HG02885 (cell line): ENCODE results near the gene ATP9A.
"Not testable (repeated sequence)": the region's sequence is repeated elsewhere in the genome, so short reads cannot be mapped to it uniquely, and the experiment has no call there.

ENCODE experiments used
- ATAC-seq: cut with Tn5 transposase; IDR thresholded peaks from one replicate; pipeline ENCODE4 v1.9.1; 2021; ENCODE audit warnings: mild to moderate bottlenecking; ENCODE audit not compliant: unreplicated experiment, poor library complexity

ATP9A gene

GRCh38 chr20:51700809-51701285, 67.3 kb downstream of the ATP9A start:
- no peak for ATAC-seq

DNA sequence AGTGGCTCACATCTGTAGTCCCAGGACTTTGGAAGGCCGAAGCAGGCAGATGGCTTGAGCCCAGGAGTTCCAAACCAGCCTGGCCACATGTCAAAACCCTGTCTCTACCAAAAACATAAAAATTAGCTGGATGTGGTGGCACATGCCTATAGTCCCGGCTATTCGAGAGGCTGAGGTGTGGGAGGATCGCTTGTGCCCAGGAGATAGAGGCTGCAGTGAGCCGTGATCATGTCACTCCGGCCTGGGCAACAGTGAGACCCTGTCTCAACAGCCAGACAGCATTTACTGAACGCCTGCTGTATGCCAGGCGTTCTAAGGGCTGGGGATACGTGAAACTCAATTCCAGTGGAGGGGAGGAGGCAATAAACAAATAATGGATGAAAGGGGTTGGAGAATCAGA, 69.9 kb downstream of the ATP9A start:
- ATAC-seq, result no peak

DNA sequence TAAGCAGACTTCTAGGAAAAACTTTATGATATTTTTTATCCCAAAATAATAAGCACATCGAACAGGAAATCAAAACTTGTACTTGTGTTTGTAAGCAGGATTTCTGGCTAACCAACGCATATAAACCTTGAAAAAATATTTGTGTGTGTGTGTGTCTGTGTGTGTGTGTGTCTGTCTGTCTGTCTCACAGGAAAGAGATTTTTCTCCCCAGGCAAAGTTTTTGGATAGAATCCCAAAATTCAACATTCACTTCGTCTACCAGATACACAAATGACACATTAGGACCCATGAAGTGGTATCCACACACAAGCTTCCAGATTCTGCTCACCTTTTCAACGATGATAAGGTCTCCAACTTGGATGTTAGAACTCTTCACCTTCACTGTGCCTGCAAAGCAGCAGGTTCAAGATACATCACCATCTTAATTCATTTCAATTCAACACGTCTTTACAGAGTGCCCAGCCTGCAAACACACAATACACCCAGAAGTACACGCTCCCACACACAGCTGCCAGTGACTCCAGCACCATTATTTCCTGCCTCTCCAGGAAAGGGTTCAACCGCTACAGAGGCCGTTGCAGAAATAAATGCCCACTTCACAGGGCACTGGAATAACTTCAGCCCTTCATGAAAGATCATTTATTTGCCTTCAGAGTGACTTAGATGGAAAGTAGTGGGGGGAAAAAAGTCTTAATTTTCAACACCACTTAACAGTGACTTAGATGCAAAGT, 70.9 kb downstream of the ATP9A start:
- no peak for ATAC-seq

DNA sequence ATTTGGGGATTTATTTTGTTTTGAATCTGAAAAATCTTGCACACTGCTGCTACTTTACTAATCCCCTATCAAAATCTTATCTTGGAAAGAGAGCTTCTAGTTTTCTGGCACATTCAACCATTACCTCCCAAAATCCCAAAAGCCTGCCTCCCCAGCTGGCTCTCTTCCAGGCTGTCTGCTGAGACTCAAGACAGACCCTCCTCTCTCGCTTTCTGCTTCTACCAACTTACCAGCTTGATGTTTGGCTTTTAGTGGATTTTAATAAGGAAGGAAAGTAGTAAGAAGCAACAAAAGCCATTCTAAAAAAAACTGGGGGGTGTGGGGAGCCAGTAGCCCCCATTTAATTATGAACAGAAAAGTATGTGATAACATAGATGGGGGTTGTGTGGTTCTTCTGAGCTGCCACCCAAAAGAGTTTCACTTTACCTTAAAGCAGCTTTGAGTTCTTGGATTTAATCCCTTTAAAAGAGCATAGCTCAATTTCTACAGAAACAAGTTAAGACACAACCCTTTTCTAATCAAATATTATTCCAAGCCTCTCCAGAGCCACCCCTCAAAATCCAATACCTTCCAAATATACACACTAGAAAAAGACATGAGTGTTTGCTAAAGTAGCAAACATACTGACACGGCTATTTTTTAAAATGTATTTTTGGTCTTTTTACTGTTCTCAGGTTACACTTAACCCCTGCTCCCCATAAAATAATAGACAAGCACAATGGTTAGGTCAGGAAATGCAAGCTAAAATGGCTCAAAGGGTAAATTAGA, 71.7 kb downstream of the ATP9A start:
- ATAC-seq, result no peak

- ATAC-seq, result no peak
Measured at GRCh38 chr20:51695574-51696303, 72.5 kb downstream of the ATP9A start.

- ATAC-seq, result no peak
Measured at GRCh38 chr20:51692806-51693400, 75.3 kb downstream of the ATP9A start.

- ATAC-seq, result no peak
Measured at GRCh38 chr20:51691703-51692102, 76.5 kb downstream of the ATP9A start.

- no peak for ATAC-seq
Measured at GRCh38 chr20:51688600-51689244, 79.5 kb downstream of the ATP9A start.

DNA sequence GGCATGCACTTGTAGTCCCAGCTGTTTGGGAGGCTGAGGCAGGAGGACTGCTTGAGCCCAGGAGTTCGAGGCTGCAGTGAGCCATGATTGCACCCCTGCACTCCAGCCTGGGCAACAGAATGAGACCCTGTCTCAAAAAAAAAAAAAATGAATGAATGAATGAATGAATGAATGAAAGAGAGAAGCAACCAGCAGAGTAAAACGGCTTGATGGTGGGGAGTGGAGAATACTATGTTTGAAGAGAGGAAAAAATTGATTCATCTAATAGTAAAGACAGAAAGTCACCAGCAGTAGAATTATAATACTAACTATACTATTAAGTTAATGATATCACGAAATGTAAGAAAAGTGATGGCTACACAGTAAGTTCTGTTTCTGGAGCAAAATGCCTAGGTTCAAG, 80.6 kb downstream of the ATP9A start:
- ATAC-seq, result no peak

DNA sequence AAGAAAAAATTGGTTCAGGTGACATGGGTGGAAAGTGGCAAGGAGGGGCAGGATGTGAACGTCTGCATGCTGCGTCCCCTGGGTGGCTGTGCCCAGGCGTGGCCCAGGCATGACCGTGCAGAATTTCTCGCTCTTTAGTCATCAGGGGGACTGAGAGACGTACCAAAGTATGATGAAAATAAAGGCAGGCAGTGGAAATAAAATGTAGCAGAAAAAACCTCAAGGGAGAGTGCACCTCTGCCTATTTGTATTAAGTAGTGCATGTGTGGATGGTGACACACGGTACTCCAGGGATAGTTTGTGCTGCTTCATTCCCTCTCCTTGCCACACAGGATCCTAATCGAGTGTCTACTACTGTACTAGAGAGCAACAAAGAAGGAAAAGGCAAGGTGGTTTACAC, 81.1 kb downstream of the ATP9A start:
- no peak for ATAC-seq

DNA sequence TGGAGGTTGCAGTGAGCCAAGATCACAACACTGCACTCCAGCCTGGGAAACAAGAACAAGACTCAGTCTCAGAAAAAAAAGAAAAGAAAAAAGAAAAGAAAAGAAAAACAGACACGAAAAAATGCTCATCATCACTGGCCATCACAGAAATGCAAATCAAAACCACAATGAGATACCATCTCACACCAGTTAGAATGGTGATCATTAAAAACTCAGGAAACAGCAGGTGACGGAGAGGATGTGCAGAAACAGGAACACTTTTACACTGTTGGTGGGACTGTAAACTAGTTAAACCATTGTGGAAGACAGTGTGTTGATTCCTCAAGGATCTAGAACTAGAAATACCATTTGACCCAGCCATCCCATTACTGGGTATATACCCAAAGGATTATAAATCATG, 82.7 kb downstream of the ATP9A start:
- ATAC-seq, result not testable (repeated sequence)

GRCh38 chr20:51680067-51680749, 88.0 kb downstream of the ATP9A start:
- no peak for ATAC-seq

DNA sequence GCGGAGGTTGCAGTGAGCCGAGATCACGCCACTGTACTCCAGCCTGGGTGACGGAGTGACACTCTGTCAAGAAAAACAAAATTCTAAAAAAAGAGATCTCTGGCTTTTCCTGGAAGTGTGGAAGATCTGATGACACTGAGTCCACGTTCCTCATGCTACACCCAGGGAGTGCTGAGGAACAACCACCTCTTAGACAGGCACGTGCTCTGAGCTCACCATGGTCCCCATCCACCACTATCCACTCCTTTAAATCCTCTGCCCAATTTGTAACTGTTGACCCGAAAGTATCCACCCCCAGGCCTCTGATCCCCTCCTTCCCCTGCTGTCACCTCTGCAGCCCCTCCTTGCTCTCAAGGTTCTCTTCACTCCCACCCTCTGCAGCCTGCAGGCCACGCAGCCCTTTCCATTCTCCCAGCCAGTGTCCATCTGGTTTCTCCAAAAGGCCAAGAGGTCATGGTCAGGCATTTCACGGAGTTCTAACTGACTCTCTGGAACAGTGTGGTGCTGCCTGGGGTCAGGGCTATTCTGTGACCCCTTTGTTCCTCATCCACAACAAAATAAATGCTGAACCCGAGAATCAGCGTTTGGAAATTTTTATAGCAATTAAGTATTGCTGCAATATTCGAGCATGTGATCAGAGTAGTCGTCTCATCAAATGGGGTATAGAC, 88.8 kb downstream of the ATP9A start:
- ATAC-seq, result no peak

- ATAC-seq, result no peak
Measured at GRCh38 chr20:51678026-51678697, 90.0 kb downstream of the ATP9A start.

GRCh38 chr20:51668947-51669346, 99.2 kb downstream of the ATP9A start:
- ATAC-seq, result no peak

GRCh38 chr20:51668515-51668914, 99.7 kb downstream of the ATP9A start:
- no peak for ATAC-seq

DNA sequence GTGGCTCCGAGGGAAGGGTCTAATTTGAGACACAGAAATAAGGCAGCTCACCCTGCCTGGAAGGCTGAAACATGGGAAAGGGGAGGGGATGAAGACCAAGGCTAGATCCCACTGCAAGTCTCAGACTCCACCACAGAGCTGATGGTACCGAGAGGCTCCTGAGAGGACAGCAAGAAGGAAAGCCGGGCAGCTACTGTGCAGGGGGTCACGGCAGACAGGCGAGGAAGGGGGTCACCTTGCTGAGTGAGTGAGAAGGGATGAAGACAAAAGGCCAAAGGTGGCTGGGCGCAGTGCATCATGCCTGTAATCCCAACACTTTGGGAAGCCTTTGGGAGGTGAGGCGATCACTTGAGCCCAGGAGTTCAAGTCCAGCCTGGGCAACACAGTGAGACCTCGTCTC, 100.7 kb downstream of the ATP9A start:
- ATAC-seq, result no peak

- ATAC-seq, result no peak
Measured at GRCh38 chr20:51667002-51667408, 101.2 kb downstream of the ATP9A start.

DNA sequence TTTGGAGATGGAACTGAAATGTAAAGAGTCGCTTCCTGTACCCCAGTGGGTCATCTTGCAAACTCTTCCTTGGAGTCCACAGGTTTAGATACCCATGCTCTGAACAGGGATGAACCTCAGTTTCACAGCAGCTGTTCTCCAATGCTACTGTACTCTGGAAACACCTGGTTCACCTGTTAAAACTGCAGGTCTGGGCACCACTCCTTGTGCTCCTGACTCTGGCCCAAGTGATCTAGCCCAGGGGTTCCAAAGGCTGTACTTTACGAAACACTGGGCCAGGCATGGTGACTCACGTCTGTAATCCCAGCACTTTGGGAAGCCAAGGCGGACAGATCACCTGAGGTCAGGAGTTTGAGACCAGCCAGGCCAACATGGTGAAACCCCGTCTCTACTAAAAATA, 102.1 kb downstream of the ATP9A start:
- no peak for ATAC-seq
